Tibial nerve (tissue), 4 donors: ENCODE results near the gene MORN1. TPM values are rescaled to one million over a fixed set of nuclear protein-coding genes. Genes with fewer than 3 reads are reported as not detected.
A peak's percentile ranks its signal among the peaks of the same experiment; 100 is the strongest.

Experiments
- DNase-seq, 2 donors: peaks; one replicate each; pipeline ENCODE4 v3.0.0-alpha.2; 2019; ENCODE audit warnings: low spot score in 2 of 2
- H3K27ac ChIP-seq, 4 donors: fragments of 200-600 bp; sonication (generic) in 3 of 4; one replicate each; pipeline ENCODE4 v1.5.1; 2017 to 2019; ENCODE audit warnings: mild to moderate bottlenecking in 1 of 4
- H3K27me3 ChIP-seq, 2 donors: fragments of 200-600 bp; sonication (generic) in 1 of 2; one replicate each; pipeline versions ENCODE4 v1.5.1 to v1.6.0; 2017 to 2019
- H3K36me3 ChIP-seq, 3 donors: fragments of 200-600 bp; sonication (generic); one replicate each; pipeline ENCODE4 v1.5.1; 2018 to 2019
- H3K4me1 ChIP-seq, 4 donors: fragments of 200-600 bp; sonication (generic) in 3 of 4; one replicate each; pipeline ENCODE4 v1.5.1; 2017 to 2019
- H3K4me3 ChIP-seq, 4 donors: fragments of 200-600 bp; sonication (generic) in 3 of 4; one replicate each; pipeline ENCODE4 v1.5.1; 2017 to 2019; ENCODE audit warnings: mild to moderate bottlenecking in 1 of 4, moderate library complexity in 1 of 4
- H3K9me3 ChIP-seq, 4 donors: fragments of 200-600 bp; sonication (generic) in 3 of 4; one replicate each; pipeline ENCODE4 v1.5.1; 2017 to 2019
- EP300 ChIP-seq, 2 donors: sonication (generic); formaldehyde crosslinking; IDR thresholded peaks; one replicate each; pipeline ENCODE4 v1.6.1; 2017; ENCODE audit warnings: antibody characterized with exemption in 2 of 2, mild to moderate bottlenecking in 1 of 2
- POLR2A ChIP-seq, 2 donors: fragments of 450-650 bp; IDR thresholded peaks; one replicate each; pipeline ENCODE4 v1.6.1; 2017; ENCODE audit warnings: antibody characterized with exemption in 2 of 2, mild to moderate bottlenecking in 2 of 2, moderate library complexity in 2 of 2
- WGBS, 2 donors: methylation state at CpG; one replicate each; pipeline ENCODE4 v1.1.5; 2018; 5-methylcytosine and 5-hydroxymethylcytosine counted together
- total RNA-seq, 4 donors: library from RNA; depleted of rRNA; stranded (reverse); fragments of >200 nt; gene quantifications; one replicate each; pipeline ENCODE4 v1.1.0, GENCODE V29; 2016
- TF ChIP-seq, protein P1 (sequence below), 5 experiments: fragments of 200-600 bp in 3 of 5; fragments of 450-650 bp in 2 of 5; sonication (generic) in 3 of 5; IDR thresholded peaks; one replicate each; pipeline ENCODE4 v1.5.1; 2016 to 2019; ENCODE audit warnings: antibody characterized with exemption in 5 of 5, mild to moderate bottlenecking in 3 of 5, moderate library complexity in 2 of 5

The MORN1 gene
- total RNA-seq, 4 donors from 2014 or later: 8.7 to 21.9 (median 16.1) TPM

DNA sequence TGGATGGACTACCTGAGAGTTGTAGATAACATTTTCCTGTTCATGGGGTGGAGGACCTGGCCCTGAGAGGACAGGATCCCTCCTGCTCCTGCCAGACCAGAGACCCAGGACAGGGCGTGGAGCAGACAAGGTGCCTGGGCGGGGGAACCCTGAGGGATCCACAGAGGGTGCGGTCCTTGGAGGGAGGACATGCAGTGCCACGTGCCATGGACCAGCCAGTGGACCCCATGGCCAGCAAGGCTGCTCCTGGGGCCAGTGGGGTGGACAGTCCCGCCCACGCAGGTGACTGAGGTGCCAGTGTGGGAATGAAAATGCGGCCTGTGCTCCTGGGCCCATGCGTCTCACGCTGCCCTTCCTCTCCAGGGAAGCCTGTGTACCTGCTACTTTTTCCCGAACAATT is 3.9 kb upstream of the MORN1 start:
- TF ChIP-seq EP300 (IDR thresholded peaks at IDR 0.05) (no peak), POLR2A (IDR thresholded peaks at IDR 0.05) (no peak)
- TF ChIP-seq, protein P1, sequence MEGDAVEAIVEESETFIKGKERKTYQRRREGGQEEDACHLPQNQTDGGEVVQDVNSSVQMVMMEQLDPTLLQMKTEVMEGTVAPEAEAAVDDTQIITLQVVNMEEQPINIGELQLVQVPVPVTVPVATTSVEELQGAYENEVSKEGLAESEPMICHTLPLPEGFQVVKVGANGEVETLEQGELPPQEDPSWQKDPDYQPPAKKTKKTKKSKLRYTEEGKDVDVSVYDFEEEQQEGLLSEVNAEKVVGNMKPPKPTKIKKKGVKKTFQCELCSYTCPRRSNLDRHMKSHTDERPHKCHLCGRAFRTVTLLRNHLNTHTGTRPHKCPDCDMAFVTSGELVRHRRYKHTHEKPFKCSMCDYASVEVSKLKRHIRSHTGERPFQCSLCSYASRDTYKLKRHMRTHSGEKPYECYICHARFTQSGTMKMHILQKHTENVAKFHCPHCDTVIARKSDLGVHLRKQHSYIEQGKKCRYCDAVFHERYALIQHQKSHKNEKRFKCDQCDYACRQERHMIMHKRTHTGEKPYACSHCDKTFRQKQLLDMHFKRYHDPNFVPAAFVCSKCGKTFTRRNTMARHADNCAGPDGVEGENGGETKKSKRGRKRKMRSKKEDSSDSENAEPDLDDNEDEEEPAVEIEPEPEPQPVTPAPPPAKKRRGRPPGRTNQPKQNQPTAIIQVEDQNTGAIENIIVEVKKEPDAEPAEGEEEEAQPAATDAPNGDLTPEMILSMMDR (IDR thresholded peaks at IDR 0.05): no peak
- Histone ChIP-seq H3K27me3 (no peaks in the 10 kb centered on the region), H3K4me1 (peaks cover 0 to 43% (median 18%) of the 10 kb centered on the region in 4 donors), H3K4me3 (no peak overlapping the region), H3K27ac (no peak overlapping the region), H3K36me3 (peaks cover 3 to 72% (median 27%) of the 10 kb centered on the region in 3 donors), H3K9me3 (no peaks in the 10 kb centered on the region)
- 83 to 89% methylated on average over 10 of the region's 10 CpGs for WGBS, 2 donors
- no peak for DNase-seq

DNA sequence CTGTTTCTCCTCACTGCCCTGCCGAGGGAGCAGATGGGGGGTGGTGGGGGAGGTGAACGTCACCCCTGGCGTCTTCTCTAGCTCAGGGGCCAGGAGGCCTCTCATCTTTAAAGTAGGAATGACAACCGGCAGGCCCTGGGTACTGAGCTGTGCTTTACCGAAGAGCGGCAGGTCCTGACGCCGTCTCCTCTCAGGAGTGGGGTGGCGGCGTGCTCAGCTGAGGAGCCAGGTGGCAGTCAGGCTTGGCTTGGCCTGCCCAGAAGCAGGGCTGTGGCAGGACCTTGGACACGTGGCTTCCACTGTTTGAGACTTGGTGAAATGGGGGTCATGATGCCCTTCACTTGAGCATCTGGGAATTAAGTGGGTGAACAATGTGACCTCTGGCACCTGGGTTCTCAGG is 3.4 kb upstream of the MORN1 start:
- H3K9me3 ChIP-seq: no peaks in the 10 kb centered on the region
- no peaks in the 10 kb centered on the region for H3K27me3 ChIP-seq
- H3K4me1 ChIP-seq: peaks cover 0 to 48% (median 18%) of the 10 kb centered on the region in 4 donors
- TF ChIP-seq, protein P1 (IDR thresholded peaks at IDR 0.05): no peak
- no peak for TF ChIP-seq EP300 (IDR thresholded peaks at IDR 0.05)
- no peak for TF ChIP-seq POLR2A (IDR thresholded peaks at IDR 0.05)
- H3K4me3 ChIP-seq: no peak overlapping the region
- H3K36me3 ChIP-seq: peaks cover 3 to 68% (median 22%) of the 10 kb centered on the region in 3 donors
- H3K27ac ChIP-seq: no peak overlapping the region
- no peak for DNase-seq
- 79 to 80% methylated on average over 11 of the region's 11 CpGs for WGBS, 2 donors

DNA sequence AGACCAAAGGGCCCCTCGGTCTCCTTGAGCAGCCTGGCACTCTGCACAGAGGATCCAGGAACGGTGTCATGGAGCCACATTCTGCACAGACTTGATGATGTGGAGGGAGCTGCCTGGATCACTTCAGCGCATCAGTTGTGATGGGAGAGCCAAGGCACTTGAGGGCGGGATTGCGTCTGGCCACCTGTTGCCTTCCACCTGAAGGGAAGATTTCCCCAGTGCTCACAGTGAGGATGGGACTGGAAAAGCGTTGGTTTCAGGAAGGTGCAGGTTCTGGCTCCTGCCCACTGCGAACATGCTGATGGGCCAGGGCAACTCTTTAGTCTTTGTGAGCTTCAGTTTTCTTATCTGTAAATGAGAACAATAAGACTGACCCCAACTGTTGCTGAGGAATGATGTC is 2.9 kb upstream of the MORN1 start:
- DNase-seq: no peak
- Histone ChIP-seq H3K27ac (no peak overlapping the region), H3K4me3 (no peak overlapping the region), H3K27me3 (no peaks in the 10 kb centered on the region), H3K9me3 (no peaks in the 10 kb centered on the region), H3K36me3 (peaks cover 3 to 62% (median 17%) of the 10 kb centered on the region in 3 donors), H3K4me1 (peaks cover 0 to 49% (median 18%) of the 10 kb centered on the region in 4 donors)
- TF ChIP-seq POLR2A (IDR thresholded peaks at IDR 0.05) (no peak), EP300 (IDR thresholded peaks at IDR 0.05) (no peak)
- TF ChIP-seq, protein P1 (IDR thresholded peaks at IDR 0.05): no peak
- WGBS, 2 donors: 81 to 90% methylated on average over 5 to 7 of the region's 7 CpGs

DNA sequence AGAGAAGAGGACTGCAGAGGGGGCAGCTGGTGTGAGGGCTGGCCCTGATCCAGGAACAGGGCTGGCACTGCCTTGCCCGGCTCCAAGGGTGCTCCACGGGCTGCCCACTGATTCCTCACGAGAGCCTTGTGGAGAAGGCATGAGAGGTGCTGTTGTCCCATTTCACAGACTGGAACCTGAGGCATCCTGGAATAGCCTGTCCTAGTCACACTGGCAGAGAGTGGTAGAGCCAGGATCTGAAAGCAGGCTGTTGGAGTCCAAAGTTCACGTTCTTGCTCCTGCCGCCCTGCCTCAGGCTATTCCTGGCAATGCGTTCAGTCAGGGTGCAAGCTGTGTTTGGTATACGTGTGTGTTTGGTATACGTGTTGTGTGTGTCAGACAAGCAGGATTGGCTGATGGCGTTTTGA is 2.1 kb upstream of the MORN1 start:
- H3K27me3 ChIP-seq: no peaks in the 10 kb centered on the region
- no peak overlapping the region for H3K4me3 ChIP-seq
- no peak for TF ChIP-seq EP300 (IDR thresholded peaks at IDR 0.05)
- TF ChIP-seq POLR2A (IDR thresholded peaks at IDR 0.05): no peak
- TF ChIP-seq, protein P1 (IDR thresholded peaks at IDR 0.05): no peak
- H3K4me1 ChIP-seq: peaks cover 0 to 49% (median 18%) of the 10 kb centered on the region in 4 donors
- no peak for DNase-seq
- 72 to 73% methylated on average over 9 of the region's 9 CpGs for WGBS, 2 donors
- peaks cover 3 to 55% (median 11%) of the 10 kb centered on the region in 3 donors for H3K36me3 ChIP-seq
- no peak overlapping the region for H3K27ac ChIP-seq
- no peaks in the 10 kb centered on the region for H3K9me3 ChIP-seq

DNA sequence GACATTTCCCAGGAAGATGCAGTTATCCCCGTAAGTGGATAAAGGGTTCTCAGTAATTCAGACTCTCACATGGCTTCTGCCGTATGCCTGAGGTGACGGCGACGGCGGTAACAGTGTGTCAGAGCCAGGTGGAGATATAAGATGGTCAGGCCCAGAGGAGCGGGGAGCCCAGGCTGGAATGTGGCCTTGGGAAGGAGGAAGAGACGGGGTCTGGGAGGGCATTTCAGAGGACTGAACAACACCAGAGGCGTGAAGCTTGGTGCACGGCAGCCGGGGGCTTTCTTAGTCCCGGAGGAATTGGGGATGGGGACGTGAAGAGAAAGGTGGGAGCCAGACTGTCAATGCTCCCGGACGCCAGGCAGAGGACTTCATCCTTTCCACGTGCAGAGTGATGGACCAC is 1.3 kb upstream of the MORN1 start:
- Histone ChIP-seq H3K27ac (peak overlapping the region in 3 of 4 donors; percentile 72 to 89 (median 83)), H3K36me3 (peaks cover 3 to 50% (median 6%) of the 10 kb centered on the region in 3 donors), H3K9me3 (no peaks in the 10 kb centered on the region), H3K27me3 (no peaks in the 10 kb centered on the region), H3K4me1 (peaks cover 0 to 49% (median 18%) of the 10 kb centered on the region in 4 donors), H3K4me3 (peak overlapping the region; percentile 49 to 87 (median 72))
- 56 to 59% methylated on average over 16 of the region's 16 CpGs for WGBS, 2 donors
- TF ChIP-seq EP300 (IDR thresholded peaks at IDR 0.05) (no peak), POLR2A (IDR thresholded peaks at IDR 0.05) (no peak)
- TF ChIP-seq, protein P1 (IDR thresholded peaks at IDR 0.05): no peak
- DNase-seq: no peak
